ENCODE data around the gene RALGAPA1.

Gene RALGAPA1

DNA sequence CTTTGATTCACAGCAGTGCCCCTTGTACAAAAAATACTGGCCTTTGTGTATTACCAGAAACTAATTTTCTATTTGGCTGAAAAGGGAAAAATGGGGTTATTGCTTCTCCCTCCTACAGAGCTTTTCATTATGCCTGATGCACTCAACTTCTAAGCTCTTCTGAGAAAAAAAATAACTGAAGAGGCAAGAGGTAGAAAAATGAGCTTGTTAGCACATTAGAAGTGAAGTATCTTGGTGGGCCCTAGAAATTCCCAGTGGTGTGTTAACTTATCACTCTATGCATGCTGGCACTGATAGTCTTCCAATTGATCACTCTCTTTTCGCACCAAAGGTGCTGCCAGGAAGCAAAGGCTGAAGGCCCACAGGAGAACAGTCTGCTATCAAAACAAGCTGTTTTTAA lies 258.0 kb downstream of the RALGAPA1 start:
- no peak for DNase-seq (ENCODE audit: low read depth in 1 of 2, low spot score in 1 of 2)

DNA sequence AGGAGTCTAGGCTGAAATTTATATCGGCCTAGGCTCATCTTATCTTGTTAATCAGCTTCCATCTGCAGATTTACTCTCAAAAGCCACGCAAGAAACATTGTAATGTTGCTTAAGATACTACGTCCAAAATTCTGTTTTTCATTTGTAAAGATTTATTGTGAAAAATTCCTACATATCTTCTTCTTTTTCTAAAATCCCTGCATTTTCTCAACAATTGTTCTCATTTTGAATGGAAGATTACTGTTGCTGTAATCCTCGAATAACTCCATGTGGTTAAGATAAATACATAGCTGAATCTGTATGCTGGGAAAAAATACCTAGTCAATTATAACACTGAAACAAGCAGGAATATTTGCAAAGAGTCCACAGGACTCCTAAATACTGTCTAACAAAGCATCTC lies 259.5 kb downstream of the RALGAPA1 start:
- no peak for DNase-seq (ENCODE audit: low read depth in 1 of 2, low spot score in 1 of 2)

- DNase-seq (ENCODE audit: low read depth in 1 of 2, low spot score in 1 of 2), result no peak
Observed at GRCh38 chr14:35543006-35543405, 266.1 kb downstream of the RALGAPA1 start.

DNA sequence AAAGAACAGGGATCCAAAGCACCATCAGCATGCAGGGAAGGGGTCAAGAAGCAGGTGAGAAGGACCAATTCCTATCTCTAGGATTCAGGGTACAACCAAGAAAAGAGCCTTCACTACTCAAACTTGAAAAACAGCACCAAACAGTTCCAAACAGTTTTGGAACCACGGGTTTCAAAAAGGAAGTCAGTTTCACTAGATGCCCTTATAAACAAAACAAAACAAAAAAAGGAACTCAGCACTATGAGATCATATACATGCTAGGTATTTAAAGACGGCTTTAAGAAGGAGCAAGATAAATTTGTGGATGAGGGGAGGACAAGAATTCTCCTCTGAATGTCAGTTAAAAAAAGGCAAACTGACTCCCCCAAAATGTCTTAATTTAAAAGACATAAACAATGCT lies 269.1 kb downstream of the RALGAPA1 start:
- DNase-seq (ENCODE audit: low read depth in 1 of 2, low spot score in 1 of 2), result no peak

DNA sequence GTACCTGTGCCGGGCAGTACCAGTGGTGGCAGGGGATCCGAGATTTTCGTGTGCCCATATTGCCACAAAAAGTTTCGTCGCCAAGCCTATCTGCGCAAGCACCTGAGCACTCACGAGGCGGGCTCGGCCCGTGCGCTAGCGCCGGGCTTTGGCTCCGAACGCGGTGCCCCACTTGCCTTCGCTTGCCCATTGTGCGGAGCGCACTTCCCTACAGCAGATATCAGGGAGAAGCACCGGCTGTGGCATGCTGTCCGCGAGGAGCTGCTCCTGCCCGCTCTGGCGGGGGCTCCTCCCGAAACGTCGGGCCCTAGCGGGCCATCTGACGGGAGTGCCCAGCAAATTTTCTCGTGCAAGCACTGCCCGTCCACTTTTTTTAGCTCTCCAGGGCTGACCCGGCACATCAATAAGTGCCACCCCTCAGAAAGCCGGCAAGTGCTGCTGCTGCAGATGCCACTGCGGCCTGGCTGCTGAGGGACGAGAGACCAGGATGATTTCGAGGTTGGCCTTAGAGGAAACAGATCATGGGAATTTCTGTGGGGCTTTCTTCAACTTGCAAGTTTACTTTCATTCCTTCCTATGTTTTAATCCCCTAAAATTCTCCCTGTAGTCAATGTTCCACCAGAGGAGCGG lies 273.5 kb downstream of the RALGAPA1 start:
- no peak for DNase-seq (ENCODE audit: low read depth in 1 of 2, low spot score in 1 of 2)

DNA sequence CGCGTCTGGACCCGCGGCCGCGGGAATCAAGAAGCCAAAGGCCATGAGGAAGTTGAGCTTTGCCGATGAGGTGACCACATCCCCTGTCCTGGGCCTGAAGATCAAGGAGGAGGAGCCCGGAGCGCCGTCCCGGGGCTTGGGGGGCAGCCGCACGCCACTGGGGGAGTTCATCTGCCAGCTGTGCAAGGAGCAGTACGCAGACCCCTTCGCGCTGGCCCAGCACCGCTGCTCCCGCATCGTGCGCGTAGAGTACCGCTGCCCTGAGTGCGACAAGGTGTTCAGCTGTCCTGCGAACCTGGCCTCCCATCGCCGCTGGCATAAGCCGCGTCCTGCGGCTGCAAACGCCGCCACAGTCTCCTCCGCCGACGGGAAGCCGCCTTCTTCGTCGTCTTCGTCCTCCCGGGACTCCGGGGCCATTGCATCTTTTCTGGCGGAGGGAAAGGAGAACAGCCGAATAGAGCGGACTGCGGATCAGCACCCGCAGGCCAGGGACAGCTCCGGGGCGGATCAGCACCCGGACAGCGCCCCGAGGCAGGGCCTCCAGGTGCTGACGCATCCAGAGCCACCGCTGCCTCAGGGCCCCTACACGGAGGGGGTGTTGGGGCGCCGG lies 274.1 kb downstream of the RALGAPA1 start:
- peak; percentile 23 to 42 for DNase-seq (ENCODE audit: low read depth in 1 of 2, low spot score in 1 of 2)

- peak in 1 of 2 donors; percentile 1 for DNase-seq (ENCODE audit: low read depth in 1 of 2, low spot score in 1 of 2)
Observed at GRCh38 chr14:35534208-35534872, 274.8 kb downstream of the RALGAPA1 start.

- peak; percentile 30 to 61 for DNase-seq (ENCODE audit: low read depth in 1 of 2, low spot score in 1 of 2)
Observed at GRCh38 chr14:35533357-35534207, 275.5 kb downstream of the RALGAPA1 start, which contains the start of gene INSM2. Gene INSM2, plus strand, starts transcription at chr14:35534164. Its CDS starts 89 bp downstream, at chr14:35534253.

- no peak for DNase-seq (ENCODE audit: low read depth in 1 of 2, low spot score in 1 of 2)
Observed at GRCh38 chr14:35532783-35533356, 276.2 kb downstream of the RALGAPA1 start.

DNA sequence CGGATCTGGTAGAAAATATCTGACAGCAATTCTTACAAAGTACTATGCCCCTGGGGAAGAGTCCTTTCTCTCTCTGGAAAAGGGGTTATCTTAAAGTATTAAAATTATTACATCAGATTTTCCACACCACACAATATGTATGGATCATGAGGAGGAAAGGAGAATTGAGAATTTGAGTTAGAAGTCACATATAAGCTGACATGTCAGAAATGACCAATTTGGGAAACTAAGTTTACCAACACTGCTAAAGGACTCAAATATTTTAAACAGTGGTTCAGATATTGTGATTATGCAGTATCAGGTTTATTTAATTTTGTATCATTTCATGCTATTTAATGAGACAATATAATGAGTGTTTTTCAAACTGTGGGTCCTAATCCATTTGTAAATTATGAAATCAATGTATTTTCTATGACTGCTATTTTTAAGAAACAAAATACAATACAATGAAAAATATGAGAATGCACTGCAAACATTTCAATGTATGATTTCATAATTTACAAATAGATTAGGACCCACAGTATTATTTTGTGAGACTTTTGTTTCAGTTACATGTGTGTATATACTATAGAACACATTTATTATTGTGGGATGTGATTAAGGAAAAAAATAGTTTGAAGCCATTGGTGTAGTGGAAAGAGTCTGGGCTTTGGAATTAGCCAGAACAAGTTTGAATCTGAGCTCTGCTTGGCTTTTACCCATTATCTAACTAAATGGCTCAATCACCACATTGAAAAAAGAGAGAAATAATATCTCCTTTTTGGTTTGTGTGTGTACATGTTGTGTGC lies 276.9 kb downstream of the RALGAPA1 start:
- DNase-seq (ENCODE audit: low read depth in 1 of 2, low spot score in 1 of 2), result no peak

DNA sequence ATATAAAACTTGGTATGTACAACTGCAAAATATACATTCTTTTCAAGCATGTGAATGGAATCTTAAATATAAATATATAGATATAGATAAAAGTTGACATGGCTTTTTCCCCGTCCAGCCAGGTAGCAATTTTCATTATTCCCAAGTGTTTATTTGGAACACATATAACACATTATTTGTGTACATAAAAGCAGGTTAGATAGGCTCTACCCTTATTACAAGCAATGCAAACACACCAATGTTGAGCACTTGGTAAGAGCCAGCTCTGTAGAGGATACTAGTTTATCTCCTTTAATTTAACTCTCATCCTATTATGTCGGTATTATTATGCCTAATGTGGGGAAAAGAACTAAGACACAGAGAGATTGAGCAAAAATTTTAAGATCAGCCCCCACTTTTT lies 282.1 kb downstream of the RALGAPA1 start:
- no peak for DNase-seq (ENCODE audit: low read depth in 1 of 2, low spot score in 1 of 2)

DNA sequence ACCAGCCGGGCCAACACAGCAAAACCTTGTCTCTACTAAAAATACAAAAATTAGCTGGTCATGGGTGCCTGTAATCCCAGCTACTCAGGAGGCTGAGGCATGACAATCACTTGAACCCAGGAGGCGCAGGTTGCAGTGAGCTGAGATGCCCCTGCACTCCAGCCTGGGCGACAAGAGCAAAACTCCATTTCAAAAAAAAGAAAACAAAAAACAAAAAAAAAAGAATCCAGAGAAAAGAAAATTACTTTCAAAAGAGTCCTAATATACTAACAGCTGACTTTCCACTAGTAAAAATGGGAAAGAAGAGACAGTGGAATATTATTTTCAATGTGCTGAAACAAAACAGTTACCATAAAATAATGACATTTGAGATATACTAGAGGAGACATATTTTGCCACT lies 283.4 kb downstream of the RALGAPA1 start:
- no peak for DNase-seq (ENCODE audit: low read depth in 1 of 2, low spot score in 1 of 2)

GRCh38 chr14:35519986-35520385 lies 289.1 kb downstream of the RALGAPA1 start:
- DNase-seq (ENCODE audit: low read depth in 1 of 2, low spot score in 1 of 2), result no peak

DNA sequence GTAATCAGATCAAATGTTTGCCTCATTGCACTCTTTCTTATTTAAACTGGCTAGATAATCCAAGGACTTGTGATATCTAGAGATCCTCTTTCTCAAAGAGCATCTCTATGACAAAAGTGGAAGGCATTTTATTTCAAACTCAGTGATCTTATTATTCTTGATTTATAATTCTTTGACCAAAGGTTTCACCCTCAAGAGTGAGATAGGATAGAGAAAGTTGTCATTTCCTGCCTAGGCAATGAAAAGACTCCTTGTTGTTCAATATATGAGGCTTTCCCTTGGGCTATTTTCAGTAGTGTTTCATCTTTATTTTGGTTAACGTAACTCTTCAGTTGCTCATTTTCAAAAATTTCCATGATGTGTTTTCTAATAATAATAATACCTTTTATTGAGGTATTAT lies 293.2 kb downstream of the RALGAPA1 start:
- DNase-seq (ENCODE audit: low read depth in 1 of 2, low spot score in 1 of 2), result no peak

DNA sequence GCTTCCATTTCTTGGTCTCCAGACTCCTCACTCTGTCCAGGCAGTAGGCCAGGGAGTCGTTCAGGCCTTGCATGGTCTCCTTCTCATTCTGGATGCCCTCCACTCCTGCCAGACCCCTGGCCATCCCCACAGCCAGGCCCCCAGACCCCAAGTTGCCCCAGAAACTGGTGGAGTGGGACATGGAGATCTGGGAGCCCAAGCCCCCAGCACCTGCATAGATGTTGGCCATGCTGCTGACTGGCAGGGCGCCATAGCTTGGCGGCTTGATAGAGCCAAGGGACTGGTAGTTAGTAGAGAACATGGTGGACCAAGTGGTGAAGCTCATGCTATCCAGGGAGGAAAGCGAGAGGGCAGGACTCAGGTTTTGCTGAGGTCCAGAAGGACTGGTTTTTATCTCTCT lies 296.3 kb downstream of the RALGAPA1 start:
- no peak for DNase-seq (ENCODE audit: low read depth in 1 of 2, low spot score in 1 of 2)

DNA sequence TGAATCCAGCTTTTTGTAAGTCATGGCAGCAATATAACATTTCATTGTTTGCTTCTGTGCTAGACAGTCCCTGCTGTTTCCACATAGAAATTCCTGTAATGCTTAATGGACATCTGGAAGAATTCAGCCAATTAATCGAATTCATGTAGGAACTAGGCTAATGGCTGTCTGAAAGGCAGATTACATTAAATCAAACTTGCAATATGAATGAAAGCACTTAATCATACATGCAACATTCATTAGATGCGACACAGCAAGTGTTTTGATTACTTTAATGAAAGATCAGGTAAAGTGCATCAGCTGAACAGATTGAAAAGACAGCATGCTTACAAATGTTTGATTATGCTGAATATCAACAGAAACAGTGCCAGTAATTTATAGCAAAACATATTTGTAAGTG lies 299.2 kb downstream of the RALGAPA1 start:
- no peak for DNase-seq (ENCODE audit: low read depth in 1 of 2, low spot score in 1 of 2)

- DNase-seq (ENCODE audit: low read depth in 1 of 2, low spot score in 1 of 2), result no peak
Observed at GRCh38 chr14:35506927-35507326, 302.2 kb downstream of the RALGAPA1 start.

DNA sequence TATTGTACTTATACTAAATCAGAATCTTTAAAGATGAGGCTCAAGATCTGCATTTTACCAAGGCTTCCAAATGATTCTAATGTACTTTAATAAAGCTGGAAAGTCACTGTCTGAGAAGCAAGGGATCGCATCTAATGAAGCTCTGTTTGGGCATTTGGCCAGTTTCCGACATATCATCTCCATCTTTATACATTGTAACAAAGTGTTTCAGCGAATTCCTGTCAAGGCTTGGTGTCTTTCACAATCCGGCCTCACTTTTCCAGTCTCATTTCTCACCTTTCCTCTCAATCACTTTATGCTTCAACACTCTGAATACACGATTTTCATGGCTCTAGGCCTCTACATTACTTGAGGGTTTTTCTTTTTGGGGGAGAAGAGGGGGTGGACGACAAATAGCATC lies 302.6 kb downstream of the RALGAPA1 start:
- DNase-seq (ENCODE audit: low read depth in 1 of 2, low spot score in 1 of 2), result no peak

GRCh38 chr14:35504260-35504659 lies 304.8 kb downstream of the RALGAPA1 start:
- no peak for DNase-seq (ENCODE audit: low read depth in 1 of 2, low spot score in 1 of 2)

- DNase-seq (ENCODE audit: low read depth in 1 of 2, low spot score in 1 of 2), result no peak
Observed at GRCh38 chr14:35503646-35504045, 305.4 kb downstream of the RALGAPA1 start.
